HG02571 (cell line): ENCODE data around the gene SPDEF.

Source experiments
- ATAC-seq: cut with Tn5 transposase; IDR thresholded peaks from one replicate; pipeline ENCODE4 v1.9.1; 2021; ENCODE audit warnings: mild to moderate bottlenecking, moderate library complexity; ENCODE audit not compliant: unreplicated experiment

The SPDEF gene

DNA sequence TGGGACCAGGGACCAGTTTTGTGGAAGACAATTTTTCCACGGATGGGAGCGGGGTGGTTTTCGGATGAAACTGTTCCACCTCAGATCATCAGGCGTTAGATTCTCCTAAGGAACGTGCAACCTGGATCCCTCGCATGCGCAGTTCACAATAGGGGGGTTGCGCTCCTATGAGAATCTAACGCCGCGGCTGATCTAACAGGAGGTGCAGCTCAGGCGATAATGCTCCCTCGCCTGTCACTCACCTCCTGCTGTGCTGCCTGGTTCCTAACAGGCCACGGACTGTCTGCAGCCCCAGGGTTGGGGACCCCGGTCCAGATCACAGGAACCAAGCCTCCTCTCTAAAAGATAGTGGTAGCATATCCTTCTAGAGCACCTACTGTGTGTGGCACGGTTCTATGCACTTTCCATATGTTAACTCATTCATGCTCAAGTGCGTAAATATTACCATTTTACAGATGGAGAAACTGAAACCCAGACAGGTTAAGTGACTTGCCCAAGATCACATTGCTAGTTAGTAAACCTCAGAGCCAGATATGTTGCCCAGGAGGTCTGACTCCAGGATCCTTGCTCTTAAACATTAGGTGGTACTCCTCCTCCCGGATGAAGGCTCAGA lies 25.3 kb downstream of the SPDEF start:
- ATAC-seq, result no peak

DNA sequence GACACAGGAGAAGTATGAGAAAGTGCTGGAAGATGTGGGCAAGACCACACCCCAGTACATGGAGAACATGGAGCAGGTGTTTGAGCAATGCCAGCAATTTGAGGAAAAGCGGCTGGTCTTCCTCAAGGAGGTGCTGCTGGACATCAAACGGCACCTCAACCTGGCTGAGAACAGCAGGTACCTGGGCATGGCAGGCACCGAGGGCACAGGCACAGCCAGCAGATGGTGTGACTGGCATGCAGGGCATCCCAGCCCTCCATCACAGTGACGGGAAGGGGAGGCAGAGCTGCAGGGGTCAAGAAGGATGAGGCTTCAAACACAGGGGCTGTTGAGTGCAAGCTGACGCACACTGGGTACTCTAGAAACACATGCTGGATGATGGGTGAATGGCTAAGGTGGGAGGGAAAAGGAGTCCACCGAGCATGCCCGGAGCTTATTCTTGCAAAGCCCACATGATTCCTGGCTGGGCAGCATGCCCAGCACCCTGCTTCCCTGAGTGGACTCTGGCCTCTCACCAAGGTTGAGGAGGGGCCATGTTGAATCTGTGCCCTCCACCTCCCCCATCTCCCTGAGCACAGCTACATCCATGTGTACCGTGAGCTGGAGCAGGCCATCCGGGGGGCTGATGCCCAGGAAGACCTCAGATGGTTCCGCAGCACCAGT lies 26.3 kb downstream of the SPDEF start:
- ATAC-seq, result no peak

DNA sequence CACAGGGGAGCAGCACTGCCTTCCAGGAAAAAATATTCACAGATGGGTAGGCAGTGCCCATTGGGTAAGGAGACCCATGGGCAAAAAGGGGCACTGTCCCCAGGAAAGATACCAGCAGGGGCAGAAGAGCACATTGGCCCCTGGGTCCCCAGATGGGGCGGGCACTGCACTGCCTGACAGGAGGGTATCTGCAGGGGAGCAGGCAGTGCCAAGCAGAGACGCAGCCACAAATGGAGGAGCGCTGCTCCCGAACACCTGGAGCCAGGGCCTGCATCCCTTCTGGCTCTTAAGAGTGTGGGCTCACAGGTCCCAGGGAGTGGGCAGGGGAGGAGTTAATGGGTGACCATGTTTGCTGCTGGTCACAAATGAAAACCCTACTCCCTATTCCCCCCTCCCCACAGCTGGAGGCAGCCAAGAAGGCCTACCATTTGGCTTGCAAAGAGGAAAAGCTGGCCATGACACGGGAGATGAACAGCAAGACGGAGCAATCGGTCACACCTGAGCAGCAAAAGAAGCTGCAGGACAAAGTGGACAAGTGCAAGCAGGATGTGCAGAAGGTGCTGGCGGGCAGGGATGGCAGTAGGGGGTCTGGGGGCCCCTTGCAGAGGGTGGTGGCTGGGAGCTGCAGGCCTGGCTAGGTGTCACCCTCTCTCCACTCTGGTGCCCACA lies 27.0 kb downstream of the SPDEF start:
- no peak for ATAC-seq

DNA sequence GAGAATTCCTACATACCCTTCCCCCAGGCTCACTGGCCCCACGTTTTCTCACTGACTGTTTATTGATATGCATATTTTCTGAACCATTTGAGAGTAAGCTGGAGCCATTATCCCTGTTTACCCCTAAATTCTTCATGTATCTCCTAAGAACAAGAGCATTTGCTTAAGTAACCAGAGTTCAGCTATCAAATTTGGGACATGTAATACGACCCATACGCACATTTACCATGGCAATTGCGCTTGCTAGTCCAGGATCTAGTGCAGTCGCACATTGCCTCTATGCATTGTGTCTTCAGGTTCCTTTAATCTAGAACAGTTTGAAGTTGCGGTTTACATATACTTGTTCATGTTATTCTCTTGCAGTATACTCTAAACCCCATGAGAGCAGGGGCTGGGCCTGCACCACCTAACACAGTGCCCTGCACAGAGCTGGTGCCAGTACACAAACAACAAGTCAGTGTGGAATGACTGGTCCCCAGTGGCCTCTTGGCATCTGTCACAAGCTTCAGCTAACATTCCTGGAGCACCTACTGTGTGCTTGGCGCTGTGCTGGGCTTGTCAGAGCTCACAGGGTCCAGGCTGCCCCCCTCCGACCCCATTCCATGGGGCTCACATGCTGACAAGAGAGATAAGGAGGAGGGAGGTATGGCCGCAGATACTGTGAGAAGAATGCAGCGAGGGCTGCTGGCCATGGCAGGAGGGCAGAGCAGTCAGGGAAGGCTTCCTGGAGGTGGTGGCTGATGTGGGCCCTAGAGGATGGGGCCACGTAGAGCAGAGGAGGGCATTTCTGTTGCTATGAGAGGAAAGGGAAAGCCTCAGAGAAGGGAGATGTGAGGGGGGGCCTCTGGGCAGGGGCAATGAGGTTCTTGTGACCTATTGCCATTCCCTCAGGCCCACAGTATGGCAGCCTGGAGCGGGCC lies 28.1 kb downstream of the SPDEF start:
- no peak for ATAC-seq

DNA sequence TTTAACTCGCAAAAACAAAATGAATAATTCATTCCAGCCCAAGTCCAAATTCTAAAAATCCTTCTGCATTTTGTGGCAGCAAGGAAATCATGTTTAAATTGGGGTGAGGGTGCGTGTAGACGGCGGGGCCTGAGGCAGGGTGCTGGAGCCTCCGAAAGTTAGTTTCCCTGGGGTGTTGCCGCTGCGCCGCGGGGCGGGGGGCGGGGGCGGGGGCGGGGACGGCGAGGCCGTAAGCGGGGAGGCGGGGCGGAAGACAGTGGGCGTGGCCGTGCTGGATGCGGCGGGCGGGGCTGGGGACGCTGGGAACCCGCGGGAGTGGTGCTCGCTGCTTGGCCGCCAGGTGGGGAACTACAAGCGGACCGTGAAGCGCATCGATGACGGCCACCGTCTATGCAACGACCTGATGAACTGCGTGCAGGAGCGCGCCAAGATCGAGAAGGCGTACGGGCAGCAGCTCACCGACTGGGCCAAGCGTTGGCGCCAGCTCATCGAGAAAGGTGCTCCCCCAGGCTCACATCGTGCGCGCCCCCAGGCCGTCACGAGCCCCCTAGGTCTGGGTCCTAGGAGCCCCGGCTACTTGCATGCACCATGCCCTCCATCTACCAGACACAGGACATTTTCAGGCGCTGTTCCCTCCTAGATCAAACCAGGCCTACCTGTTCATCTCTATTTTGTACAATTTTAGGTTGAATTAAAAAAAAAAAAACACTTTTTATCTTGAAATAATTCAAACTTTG lies 29.0 kb downstream of the SPDEF start:
- ATAC-seq, result peak; percentile 85

DNA sequence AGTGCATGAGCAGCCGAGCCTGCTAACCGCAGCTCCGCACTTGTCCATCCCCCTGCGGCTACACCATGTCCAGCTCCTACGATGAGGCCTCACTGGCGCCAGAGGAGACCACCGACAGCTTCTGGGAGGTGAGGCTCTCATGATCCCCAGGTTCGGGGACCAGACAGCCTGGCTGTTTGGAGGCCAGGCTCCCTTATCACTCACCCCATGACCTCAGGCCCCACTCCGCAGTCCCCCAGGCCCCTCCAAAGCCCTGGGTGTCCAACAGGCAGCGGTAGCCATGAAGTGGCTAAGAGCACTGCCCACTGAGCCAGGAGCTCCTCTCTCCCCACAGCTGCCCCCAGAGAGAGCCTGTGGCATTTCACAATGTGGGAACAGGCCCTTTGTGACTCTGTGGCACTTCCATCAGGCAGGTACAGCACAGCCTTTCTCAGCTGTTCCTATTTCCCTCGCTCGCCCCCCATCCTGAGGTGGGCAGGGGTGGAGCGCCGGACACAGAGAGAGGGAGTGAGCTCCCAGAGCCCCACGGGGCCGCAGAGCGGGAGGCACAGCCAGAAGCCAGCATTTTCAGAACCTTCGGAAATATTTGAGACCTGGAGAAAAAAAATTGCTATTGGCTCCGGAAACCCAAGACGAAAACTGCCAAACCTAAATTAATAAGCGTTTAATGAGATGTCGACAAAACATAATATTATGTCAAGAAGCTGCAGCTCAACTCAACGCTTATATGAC lies 29.7 kb downstream of the SPDEF start:
- ATAC-seq, result no peak

DNA sequence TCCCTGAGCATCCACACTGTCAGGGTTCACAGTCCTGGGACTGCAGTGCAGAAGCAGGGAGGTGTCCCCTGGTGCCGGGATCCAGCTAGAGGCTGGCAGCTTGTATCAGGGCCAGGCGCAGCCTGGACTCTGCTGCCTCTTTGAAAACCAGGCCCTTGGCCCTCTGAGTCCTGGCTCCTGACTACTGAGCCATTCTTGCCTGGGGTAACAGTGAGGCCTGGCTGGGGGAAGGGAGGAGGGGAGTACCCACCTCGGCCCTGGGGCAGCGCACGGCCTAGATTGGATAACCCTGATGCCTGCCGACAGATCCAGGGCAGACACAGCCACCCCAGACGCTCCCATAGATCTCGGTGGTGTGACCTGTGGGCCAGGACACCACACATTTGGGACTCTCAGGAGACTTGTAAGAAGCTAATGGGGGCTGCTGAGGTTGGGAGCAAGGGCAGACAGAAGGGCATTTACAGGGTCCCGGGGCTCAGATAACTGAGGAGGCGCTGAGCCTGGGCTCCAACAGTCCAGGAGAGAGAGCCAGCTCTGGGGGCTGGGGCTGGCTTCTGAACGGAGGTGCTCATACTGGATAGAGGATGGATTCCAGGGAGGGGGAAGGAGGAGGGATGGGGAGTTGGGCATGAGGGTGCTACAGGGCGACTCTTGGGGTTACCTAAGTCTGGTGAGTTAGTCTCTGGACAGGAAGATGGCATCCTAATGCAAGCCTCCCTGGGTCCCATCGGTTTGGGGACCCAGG lies 30.5 kb downstream of the SPDEF start:
- no peak for ATAC-seq

DNA sequence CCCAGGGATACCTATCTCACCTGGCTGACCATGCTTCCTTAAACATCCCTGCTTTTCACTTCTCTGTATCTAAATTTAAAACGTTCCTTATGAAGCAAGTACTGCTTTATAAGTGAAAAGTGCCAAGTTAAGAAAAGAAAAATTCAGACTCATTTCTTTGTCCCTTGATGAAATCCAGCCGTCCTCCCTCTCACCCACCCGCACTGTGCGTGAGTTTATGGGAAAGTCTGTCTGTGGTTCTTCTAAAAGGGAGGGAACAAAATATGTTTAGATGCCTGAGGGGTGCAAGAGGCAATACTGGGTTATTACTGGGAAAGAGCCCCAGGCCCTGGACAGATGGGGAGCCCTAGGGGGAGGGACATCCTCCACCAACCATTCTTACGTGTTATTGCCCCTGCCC lies 31.2 kb downstream of the SPDEF start:
- ATAC-seq, result no peak

DNA sequence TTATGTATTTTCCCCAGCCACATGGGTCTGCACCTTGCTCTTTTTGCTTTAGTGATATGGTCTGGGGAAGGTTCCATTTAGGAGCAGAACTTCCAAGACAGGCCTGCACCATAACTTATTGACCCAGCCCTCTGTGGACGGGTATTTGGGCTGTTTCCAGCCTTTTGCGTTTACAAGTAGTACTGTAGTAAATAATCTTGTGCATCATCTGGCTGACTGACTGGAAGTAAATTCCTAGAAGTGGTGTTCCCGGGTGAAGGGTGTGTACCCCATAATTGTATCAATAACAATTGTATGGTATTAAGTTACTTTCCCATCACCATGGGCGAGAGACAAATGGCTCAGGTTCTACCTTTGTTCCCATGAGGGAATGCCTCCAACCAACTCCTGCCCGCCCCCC lies 31.6 kb downstream of the SPDEF start:
- ATAC-seq, result no peak

DNA sequence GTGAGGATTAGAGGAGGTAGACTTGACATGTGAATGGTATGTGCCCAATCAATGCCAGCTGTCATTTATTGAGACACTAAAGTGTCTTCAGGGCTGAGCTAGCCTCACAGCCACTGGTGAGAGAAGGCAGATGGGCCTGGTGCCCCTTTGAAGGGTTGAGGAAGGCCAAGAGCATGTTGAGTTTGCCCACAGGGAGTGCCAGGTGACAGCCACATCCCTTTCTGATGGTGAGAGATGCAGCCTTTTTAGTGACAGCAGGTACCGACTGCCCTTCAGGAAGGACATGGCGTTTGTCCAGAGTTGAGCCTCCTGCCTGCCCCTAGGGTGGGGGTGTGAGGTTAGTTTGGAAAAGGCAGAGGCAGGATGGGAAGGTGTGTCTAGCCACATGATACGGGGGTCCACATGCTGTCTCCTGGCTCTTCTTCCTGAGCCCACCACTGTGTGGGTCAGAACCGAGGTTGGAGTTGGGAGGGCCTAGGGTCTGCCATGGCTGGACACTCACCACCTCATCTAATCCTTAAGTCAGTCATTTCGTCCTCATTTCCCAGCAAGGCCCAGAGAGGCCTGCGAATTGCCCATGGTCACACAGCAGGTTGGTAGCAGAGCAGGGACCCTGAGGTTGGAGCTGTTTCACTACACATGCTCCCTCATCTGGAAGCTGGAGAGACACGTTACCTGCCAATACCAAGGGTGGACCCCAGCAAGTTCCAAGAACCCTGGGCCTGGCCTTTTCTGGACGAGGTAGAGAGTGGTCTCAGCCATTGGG lies 32.5 kb downstream of the SPDEF start:
- ATAC-seq, result no peak

DNA sequence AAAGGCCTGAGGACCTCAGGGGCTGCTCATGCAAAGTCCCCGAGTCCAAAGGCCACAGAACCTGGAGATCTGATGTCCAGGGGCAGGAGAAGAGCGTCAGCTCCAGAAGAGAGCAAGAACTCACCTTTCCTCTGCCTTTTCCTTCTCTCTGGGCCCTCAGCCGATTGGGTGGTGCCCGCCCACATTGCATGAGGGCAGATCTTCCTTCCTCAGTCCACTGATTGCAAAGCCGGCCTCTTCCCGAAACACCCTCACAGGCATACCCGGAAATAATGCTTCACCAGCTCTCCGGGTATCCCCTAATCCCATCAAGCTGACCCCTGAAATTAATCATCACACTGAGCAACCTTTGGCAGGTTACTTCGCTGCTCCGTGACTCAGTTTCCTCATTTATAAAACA lies 33.4 kb downstream of the SPDEF start:
- no peak for ATAC-seq

DNA sequence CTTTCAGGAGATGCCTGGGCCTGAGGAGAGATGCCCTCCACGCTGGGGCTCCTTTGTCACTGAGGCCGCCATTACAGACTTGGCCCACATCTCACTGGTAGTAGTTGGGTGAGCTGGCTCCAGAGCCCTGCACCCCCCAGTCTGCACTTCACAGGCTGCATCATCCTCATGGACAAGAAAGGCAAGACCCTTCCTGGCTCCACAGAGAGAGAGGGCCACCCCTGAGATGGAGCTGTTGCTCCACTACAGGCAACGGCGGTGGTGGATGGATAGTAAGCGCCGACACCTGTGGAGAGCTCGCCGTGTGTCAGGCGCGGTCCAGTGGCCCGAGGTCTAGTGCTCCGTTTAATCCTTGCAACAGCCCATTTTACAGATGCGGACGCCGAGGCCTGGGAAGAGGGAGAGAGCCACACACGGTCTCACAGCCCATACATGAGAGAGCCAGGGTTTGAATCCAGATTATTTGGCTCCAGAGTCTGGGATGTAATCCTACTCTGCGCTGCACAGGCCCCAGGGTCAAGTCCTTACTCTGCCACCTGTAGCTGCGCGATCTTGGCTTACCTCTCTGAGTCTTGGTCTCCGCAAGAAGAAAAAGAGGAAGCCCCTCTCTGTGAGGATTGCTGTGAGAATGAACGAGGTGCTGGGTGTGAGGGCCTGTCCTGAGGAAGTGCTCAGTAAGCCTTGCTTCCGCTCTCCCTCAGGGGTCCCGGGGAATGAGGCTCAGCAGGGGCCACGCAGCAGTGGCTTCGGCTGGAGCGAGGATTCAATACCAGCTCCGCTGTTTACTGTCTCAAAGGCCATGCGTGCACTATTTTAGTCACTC lies 34.5 kb downstream of the SPDEF start:
- ATAC-seq, result no peak

DNA sequence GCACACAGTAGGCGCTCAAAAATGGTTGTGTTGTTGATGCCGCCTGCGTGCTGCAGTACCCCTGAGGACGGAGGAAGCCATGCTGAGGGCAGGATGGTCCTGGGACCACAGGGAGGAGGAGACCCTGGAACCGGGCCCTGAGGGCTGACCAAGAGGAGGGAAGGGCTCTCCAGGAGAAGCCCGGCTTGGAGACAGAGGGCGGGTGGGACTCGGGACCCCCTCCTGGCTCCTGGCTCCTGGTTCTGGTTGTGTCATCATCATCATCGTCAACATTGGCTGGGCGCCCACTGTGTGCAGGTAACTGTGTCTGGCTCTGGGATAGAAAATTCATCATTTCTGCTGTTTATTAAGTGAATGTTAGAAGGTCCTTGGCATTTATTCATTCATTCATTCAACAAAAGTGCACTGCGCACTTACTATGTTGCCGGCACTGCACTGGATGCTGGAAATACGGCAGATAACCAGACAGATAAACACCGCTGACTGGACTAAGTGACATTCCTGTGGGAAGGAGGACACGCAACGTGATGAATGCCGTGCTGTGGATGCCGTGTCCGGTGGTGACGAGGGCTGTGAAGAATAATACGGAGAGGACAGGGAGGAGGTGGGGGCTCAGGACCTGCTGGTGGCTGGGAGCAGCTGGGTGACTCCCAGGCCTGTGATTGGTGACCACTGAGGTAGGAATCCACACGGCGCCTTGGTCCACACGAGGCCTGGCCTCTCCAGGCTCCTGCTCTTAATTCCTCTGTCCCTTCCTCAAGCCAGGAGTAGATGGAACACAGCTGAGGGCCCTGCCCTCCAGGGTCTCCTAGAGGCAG lies 35.3 kb downstream of the SPDEF start:
- no peak for ATAC-seq

DNA sequence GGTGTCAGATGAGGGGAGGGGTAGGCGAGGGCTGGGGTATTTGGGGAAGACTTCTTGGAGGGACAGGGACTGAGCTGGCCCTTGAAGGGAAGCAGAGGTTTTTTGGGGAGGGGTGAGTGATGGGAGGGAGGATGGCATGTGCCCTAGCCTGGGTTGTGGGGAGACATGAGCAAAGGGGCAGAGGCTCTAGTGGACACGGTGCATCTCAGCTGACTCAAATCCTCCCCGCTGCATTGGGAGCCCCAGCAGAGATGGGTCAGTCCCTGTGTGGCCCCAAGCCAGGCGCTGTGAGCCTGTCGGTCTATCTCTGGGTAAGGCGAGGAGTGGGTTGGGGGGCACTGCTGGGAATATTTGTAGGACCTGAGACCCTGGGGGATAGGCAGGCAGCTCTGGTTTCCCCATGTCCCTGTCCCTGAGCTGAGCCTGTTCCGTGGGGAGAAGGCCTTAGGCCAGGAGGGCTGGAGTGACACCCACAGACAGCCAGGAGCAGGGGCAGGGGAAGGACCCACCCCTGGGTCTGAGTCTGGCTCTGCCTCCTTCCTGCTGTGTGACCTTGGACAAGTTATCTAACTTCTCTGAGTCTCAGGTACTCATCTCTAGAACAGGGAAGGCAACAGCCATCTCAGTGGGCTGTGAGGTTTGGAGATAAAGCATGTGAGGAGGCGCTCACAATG lies 36.0 kb downstream of the SPDEF start:
- ATAC-seq, result no peak

DNA sequence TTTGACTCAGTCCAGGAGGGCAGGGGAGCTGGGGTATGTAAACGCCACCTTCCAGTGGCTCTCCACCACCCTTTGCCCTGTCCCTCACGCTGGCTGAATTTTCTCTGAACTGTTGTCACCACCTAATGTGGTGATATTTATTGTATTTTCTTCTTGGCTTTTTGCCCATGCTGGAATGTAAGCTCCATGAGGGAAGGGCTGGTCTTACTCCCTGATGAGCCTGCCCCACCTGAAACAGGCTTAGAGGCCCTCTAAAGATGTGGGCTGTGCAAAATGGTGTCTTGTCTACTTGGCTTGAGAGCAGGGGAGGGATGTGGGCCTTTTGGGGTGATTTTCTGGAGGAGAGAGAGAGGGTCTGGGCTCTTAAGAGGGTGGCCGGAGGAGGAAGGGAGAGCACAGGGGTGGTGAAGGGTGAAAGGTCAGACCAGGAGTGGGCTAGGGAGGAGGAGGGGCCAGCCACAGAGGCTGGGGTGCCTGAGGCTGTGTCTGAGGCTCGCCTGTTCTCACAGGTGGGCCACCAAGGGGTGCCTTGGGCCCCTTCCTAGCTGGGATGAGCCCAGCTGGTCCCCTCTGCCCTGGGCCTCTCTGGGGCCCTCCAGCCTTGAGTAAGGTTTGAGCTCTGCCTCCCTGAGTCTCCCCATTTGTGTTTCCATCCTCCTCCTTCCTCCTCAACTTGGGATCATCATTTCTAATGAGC lies 37.3 kb downstream of the SPDEF start:
- ATAC-seq, result no peak

DNA sequence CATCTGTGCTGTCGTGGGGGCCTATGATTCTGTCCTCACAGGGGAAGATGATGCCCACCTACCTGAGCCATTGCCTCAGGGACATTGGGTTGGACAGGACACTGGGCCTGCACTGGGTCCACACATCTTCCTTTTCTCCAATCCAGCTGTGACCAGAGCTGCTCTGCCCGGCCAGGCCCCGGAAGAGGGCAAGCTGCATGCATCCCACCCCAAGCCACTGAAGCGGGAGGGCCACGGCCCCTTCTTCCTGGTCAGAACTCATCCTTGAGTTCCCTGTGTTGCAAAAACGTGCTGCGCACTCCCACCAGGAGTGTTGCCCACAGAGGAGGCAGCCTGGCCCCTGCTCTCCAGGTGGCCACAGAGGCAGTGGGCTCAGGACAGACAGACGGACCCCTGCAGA lies 38.2 kb downstream of the SPDEF start:
- ATAC-seq, result no peak
